HEK293T (cell line): Measurements from ENCODE around the gene TMOD1.

Source experiments
- ARNT ChIP-seq: fragments of 450-650 bp; IDR thresholded peaks from 2 replicates; pipeline ENCODE4 v1.6.1; 2017; ENCODE audit warnings: mild to moderate bottlenecking
- CTBP1 ChIP-seq: fragments of 450-650 bp; IDR thresholded peaks from 2 replicates; pipeline ENCODE4 v1.6.1; 2016; ENCODE audit warnings: borderline replicate concordance
- ELF4 ChIP-seq: fragments of 450-650 bp; IDR thresholded peaks from 2 replicates; pipeline ENCODE4 v1.6.1; 2017; ENCODE audit warnings: antibody characterized with exemption
- FOXA1 ChIP-seq: fragments of 450-650 bp; IDR thresholded peaks from 2 replicates; pipeline ENCODE4 v1.6.1; 2016; ENCODE audit warnings: mild to moderate bottlenecking
- FOXM1 ChIP-seq: fragments of 450-650 bp; IDR thresholded peaks from 2 replicates; pipeline ENCODE4 v1.6.1; 2017; ENCODE audit warnings: mild to moderate bottlenecking, borderline replicate concordance
- L3MBTL2 ChIP-seq: fragments of 450-650 bp; conservative IDR thresholded peaks from 2 replicates; pipeline ENCODE4 v1.6.1; 2016; ENCODE audit warnings: mild to moderate bottlenecking
- LEF1 ChIP-seq: fragments of 450-650 bp; IDR thresholded peaks from 2 replicates; pipeline ENCODE4 v1.6.1; 2017; ENCODE audit warnings: mild to moderate bottlenecking, borderline replicate concordance
- NFRKB ChIP-seq: fragments of 450-650 bp; IDR thresholded peaks from 2 replicates; pipeline ENCODE4 v1.6.1; 2016; ENCODE audit warnings: mild to moderate bottlenecking, moderate library complexity
- SP1 ChIP-seq: fragments of 450-650 bp; IDR thresholded peaks from 2 replicates; pipeline ENCODE4 v1.6.1; 2017
- ZNF384 ChIP-seq: fragments of 450-650 bp; IDR thresholded peaks from 2 replicates; pipeline ENCODE4 v1.6.1; 2016

DNA sequence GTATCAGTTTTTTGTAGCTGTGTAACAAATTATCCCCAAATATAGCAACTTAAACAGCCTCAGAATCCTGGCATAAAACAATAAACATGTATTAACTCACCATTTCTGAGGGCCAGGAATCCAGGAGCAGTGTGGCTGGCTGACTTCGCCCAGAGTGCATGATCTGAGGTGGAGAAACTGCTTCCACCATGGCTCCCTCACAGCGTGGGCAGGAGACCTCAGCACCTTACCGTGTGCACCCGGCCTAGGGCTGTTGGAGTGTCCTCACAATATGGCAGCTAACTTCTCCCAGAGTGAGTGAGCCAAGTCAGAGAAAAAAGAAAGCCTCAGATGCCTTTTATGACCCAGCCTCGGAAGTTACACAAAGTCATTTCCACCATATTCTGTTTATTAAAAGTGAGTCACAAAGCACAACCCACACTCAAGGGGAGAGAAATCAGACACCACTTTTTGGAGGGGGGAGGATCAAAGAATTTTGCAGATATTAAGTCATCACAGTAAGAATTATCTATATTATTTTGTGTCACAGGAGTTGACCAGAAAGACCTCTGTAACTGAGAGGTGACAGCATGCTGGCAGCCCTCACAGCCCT is 72.1 kb downstream of the TMOD1 start:
- TF ChIP-seq FOXA1, result no peak
- no peak for TF ChIP-seq ZNF384
- no peak for TF ChIP-seq ELF4
- no peak for TF ChIP-seq ARNT
- no peak for TF ChIP-seq L3MBTL2
- TF ChIP-seq SP1, result no peak
- no peak for TF ChIP-seq NFRKB
- no peak for TF ChIP-seq FOXM1
- TF ChIP-seq LEF1, result no peak
- TF ChIP-seq CTBP1, result no peak
